ENCODE data around the gene CXCR6. TPM values are rescaled to one million over a fixed set of nuclear protein-coding genes. Genes with fewer than 3 reads are reported as not detected.

CXCR6 gene
- total and polyA plus RNA-seq, 2 experiments from 2014 or later: 0.10 TPM; not detected in 1

DNA sequence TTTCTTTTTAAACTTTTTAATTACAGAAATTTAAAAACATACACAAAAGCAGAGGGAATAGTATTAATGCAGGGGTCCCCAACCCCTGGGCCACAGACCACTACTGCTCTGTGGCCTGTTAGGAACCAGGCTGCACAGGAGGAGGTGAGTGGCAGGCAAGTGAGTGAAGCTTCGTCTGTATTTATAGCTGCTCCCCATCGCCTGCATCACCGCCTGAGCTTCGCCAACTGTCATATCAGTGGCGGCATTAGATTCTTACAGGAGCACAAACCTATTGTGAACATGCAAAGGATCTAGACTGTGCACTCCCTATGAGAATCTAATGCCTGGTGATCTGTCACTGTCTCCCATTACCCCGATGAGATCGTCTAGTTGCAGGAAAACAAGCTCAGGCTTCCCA lies 34.5 kb upstream of the CXCR6 start (continued):
- TF ChIP-seq, protein P1, sequence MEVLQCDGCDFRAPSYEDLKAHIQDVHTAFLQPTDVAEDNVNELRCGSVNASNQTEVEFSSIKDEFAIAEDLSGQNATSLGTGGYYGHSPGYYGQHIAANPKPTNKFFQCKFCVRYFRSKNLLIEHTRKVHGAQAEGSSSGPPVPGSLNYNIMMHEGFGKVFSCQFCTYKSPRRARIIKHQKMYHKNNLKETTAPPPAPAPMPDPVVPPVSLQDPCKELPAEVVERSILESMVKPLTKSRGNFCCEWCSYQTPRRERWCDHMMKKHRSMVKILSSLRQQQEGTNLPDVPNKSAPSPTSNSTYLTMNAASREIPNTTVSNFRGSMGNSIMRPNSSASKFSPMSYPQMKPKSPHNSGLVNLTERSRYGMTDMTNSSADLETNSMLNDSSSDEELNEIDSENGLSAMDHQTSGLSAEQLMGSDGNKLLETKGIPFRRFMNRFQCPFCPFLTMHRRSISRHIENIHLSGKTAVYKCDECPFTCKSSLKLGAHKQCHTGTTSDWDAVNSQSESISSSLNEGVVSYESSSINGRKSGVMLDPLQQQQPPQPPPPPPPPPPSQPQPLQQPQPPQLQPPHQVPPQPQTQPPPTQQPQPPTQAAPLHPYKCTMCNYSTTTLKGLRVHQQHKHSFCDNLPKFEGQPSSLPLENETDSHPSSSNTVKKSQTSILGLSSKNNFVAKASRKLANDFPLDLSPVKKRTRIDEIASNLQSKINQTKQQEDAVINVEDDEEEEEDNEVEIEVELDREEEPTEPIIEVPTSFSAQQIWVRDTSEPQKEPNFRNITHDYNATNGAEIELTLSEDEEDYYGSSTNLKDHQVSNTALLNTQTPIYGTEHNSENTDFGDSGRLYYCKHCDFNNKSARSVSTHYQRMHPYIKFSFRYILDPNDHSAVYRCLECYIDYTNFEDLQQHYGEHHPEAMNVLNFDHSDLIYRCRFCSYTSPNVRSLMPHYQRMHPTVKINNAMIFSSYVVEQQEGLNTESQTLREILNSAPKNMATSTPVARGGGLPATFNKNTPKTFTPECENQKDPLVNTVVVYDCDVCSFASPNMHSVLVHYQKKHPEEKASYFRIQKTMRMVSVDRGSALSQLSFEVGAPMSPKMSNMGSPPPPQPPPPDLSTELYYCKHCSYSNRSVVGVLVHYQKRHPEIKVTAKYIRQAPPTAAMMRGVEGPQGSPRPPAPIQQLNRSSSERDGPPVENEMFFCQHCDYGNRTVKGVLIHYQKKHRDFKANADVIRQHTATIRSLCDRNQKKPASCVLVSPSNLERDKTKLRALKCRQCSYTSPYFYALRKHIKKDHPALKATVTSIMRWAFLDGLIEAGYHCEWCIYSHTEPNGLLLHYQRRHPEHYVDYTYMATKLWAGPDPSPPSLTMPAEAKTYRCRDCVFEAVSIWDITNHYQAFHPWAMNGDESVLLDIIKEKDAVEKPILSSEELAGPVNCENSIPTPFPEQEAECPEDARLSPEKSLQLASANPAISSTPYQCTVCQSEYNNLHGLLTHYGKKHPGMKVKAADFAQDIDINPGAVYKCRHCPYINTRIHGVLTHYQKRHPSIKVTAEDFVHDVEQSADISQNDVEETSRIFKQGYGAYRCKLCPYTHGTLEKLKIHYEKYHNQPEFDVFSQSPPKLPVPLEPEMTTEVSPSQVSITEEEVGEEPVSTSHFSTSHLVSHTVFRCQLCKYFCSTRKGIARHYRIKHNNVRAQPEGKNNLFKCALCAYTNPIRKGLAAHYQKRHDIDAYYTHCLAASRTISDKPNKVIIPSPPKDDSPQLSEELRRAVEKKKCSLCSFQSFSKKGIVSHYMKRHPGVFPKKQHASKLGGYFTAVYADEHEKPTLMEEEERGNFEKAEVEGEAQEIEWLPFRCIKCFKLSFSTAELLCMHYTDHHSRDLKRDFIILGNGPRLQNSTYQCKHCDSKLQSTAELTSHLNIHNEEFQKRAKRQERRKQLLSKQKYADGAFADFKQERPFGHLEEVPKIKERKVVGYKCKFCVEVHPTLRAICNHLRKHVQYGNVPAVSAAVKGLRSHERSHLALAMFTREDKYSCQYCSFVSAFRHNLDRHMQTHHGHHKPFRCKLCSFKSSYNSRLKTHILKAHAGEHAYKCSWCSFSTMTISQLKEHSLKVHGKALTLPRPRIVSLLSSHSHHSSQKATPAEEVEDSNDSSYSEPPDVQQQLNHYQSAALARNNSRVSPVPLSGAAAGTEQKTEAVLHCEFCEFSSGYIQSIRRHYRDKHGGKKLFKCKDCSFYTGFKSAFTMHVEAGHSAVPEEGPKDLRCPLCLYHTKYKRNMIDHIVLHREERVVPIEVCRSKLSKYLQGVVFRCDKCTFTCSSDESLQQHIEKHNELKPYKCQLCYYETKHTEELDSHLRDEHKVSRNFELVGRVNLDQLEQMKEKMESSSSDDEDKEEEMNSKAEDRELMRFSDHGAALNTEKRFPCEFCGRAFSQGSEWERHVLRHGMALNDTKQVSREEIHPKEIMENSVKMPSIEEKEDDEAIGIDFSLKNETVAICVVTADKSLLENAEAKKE (CRISPR knock-in tag; IDR thresholded peaks at IDR 0.05): no peak

- no peak overlapping the region for H3K4me3 Mint-ChIP-seq
- Histone ChIP-seq H3K4me3 (no peak overlapping the region), H3K36me3 (ENCODE audit: insufficient read depth) (no peaks in the 10 kb centered on the region), H2AFZ (no peak overlapping the region), H3K4me1 (ENCODE audit: insufficient read depth) (no peaks in the 10 kb centered on the region), H3F3A (replicated peaks; ENCODE audit: low read depth) (no peaks in the 10 kb centered on the region), H3K27ac (ENCODE audit: low read depth) (no peak overlapping the region), H3K27me3 (ENCODE audit: insufficient read depth) (no peaks in the 10 kb centered on the region), H3K4me2 (no peak overlapping the region), H4K20me1 (replicated peaks; ENCODE audit: insufficient read depth) (no peaks in the 10 kb centered on the region), H3K9me2 (ENCODE audit: insufficient read depth) (peaks cover 4% of the 10 kb centered on the region; the same call in 1 of the 2 replicates), H3K79me2 (replicated peaks; ENCODE audit: insufficient read depth) (no peaks in the 10 kb centered on the region)
- DNase-seq (ENCODE audit: low spot score): no peak
- ATAC-seq: no peak
- no peaks in the 10 kb centered on the region for H3K9me3 Mint-ChIP-seq
- no peak overlapping the region for H3K27ac Mint-ChIP-seq
- peaks cover 9% of the 10 kb centered on the region for H3K27me3 Mint-ChIP-seq (ENCODE audit: insufficient read depth, low read depth, poor library complexity)
- no peaks in the 10 kb centered on the region for H3K4me1 Mint-ChIP-seq
- H3K36me3 Mint-ChIP-seq (ENCODE audit: low read depth): no peaks in the 10 kb centered on the region
- no peak for TF ChIP-seq ETS1 (IDR thresholded peaks at IDR 0.05)
- no peak for TF ChIP-seq ZNF114 (CRISPR knock-in tag; IDR thresholded peaks at IDR 0.05)
- no peak for TF ChIP-seq JUNB (IDR thresholded peaks at IDR 0.05; ENCODE audit: unreplicated experiment)
- TF ChIP-seq, protein P2, sequence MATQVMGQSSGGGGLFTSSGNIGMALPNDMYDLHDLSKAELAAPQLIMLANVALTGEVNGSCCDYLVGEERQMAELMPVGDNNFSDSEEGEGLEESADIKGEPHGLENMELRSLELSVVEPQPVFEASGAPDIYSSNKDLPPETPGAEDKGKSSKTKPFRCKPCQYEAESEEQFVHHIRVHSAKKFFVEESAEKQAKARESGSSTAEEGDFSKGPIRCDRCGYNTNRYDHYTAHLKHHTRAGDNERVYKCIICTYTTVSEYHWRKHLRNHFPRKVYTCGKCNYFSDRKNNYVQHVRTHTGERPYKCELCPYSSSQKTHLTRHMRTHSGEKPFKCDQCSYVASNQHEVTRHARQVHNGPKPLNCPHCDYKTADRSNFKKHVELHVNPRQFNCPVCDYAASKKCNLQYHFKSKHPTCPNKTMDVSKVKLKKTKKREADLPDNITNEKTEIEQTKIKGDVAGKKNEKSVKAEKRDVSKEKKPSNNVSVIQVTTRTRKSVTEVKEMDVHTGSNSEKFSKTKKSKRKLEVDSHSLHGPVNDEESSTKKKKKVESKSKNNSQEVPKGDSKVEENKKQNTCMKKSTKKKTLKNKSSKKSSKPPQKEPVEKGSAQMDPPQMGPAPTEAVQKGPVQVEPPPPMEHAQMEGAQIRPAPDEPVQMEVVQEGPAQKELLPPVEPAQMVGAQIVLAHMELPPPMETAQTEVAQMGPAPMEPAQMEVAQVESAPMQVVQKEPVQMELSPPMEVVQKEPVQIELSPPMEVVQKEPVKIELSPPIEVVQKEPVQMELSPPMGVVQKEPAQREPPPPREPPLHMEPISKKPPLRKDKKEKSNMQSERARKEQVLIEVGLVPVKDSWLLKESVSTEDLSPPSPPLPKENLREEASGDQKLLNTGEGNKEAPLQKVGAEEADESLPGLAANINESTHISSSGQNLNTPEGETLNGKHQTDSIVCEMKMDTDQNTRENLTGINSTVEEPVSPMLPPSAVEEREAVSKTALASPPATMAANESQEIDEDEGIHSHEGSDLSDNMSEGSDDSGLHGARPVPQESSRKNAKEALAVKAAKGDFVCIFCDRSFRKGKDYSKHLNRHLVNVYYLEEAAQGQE (IDR thresholded peaks at IDR 0.05; ENCODE audit: unreplicated experiment): no peak
- TF ChIP-seq STAT1 (IDR thresholded peaks at IDR 0.05; ENCODE audit: unreplicated experiment): no peak
- TF ChIP-seq CTCF (conservative IDR thresholded peaks at IDR 0.05; ENCODE audit: low read depth in 2 of 2): no peak
- no peak for TF ChIP-seq EZH2 (IDR thresholded peaks at IDR 0.05; ENCODE audit: low read depth, unreplicated experiment)
- no peak for TF ChIP-seq EZH2phosphoT487 (IDR thresholded peaks at IDR 0.05; ENCODE audit: unreplicated experiment)
These were observed 33.7 kb upstream of the CXCR6 start for GRCh38 chr3:45909542-45909941.

Data from GM23338 (cell line).